Measurements from ENCODE around the gene LYRM1.

LYRM1 gene

GRCh38 chr16:20878682-20879147 lies 21.9 kb upstream of the LYRM1 start:
- ChIA-PET CTCF (interaction anchor here (0.6 to 1.6 kb wide), 4 partner anchors 12 to 16 kb away, joined by 3 to 5 read pairs (median 4); no protein-coding TSS in a partner anchor), POLR2A (interaction anchor here (0.8 kb wide), 1 partner anchor 20 kb away, joined by 3 read pairs; no protein-coding TSS in a partner anchor)
- DNase-seq (ENCODE audit: low read depth, low spot score) = no peak
- no peak overlapping the region for H3K4me3 ChIP-seq (ENCODE audit: low read depth, low read length)
- TF ChIP-seq CTCF (IDR thresholded peaks at IDR 0.05; ENCODE audit: insufficient read depth, low read length, missing control alignments) = no peak

GRCh38 chr16:20879175-20880040 lies 21.2 kb upstream of the LYRM1 start:
- no peak for TF ChIP-seq CTCF (IDR thresholded peaks at IDR 0.05; ENCODE audit: insufficient read depth, low read length, missing control alignments)
- ChIA-PET POLR2A (interaction anchor here (0.8 kb wide), 1 partner anchor 20 kb away, joined by 3 read pairs; no protein-coding TSS in a partner anchor), CTCF (interaction anchor here (0.6 to 1.9 kb wide), 4 partner anchors 7 to 16 kb away, joined by 3 to 4 read pairs (median 4); no protein-coding TSS in a partner anchor)
- H3K4me3 ChIP-seq (ENCODE audit: low read depth, low read length) = no peak overlapping the region
- no peak for DNase-seq (ENCODE audit: low read depth, low spot score)

- DNase-seq (ENCODE audit: low read depth, low spot score) = no peak
- TF ChIP-seq CTCF (IDR thresholded peaks at IDR 0.05; ENCODE audit: insufficient read depth, low read length, missing control alignments) = no peak
- no peak overlapping the region for H3K4me3 ChIP-seq (ENCODE audit: low read depth, low read length)
- ChIA-PET POLR2A (no interaction called here), CTCF (interaction anchor here (1.9 kb wide), 1 partner anchor 9 kb away, joined by 4 read pairs; no protein-coding TSS in a partner anchor)
These were observed 19.6 kb upstream of the LYRM1 start for GRCh38 chr16:20880867-20881502.

GRCh38 chr16:20881503-20881878 lies 19.1 kb upstream of the LYRM1 start:
- no peak for TF ChIP-seq CTCF (IDR thresholded peaks at IDR 0.05; ENCODE audit: insufficient read depth, low read length, missing control alignments)
- CTCF ChIA-PET = interaction anchor here (1.9 kb wide), 1 partner anchor 10 kb away, joined by 4 read pairs; no protein-coding TSS in a partner anchor
- DNase-seq (ENCODE audit: low read depth, low spot score) = no peak
- POLR2A ChIA-PET = no interaction called here
- no peak overlapping the region for H3K4me3 ChIP-seq (ENCODE audit: low read depth, low read length)

GRCh38 chr16:20883554-20884239 lies 16.9 kb upstream of the LYRM1 start:
- TF ChIP-seq CTCF (IDR thresholded peaks at IDR 0.05; ENCODE audit: insufficient read depth, low read length, missing control alignments) = no peak
- ChIA-PET POLR2A (no interaction called here), CTCF (interaction anchor here (0.9 to 3.1 kb wide), 2 partner anchors 18 to 34 kb away, joined by 3 to 8 read pairs; no protein-coding TSS in a partner anchor)
- DNase-seq (ENCODE audit: low read depth, low spot score) = no peak
- H3K4me3 ChIP-seq (ENCODE audit: low read depth, low read length) = no peak overlapping the region
